Cortex of kidney (tissue), 1 donor: ENCODE data around the gene TSPOAP1.

Source experiments
- DNase-seq: peaks from one replicate; lab custom pipeline; 2025; lab: John Stamatoyannopoulos, UW

Gene TSPOAP1

DNA sequence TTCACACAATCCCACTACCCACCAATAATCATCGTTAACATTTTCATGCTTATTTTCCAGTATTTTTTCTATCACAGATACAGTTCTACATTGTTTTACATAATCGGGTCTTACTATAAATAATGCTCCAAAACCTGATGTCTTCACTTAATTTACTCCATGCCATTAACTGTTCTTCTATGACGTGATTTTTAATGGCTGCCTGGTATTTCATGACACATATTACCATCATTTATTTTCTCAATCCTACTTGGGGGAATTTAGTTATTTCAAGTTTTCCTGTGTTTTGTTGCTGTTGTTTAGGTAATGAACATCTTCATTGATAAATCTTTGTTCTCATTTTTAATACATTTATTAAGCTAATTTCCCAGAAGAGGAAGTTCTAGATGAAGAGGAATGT is 75.5 kb downstream of the TSPOAP1 start:
- DNase-seq, result no peak

DNA sequence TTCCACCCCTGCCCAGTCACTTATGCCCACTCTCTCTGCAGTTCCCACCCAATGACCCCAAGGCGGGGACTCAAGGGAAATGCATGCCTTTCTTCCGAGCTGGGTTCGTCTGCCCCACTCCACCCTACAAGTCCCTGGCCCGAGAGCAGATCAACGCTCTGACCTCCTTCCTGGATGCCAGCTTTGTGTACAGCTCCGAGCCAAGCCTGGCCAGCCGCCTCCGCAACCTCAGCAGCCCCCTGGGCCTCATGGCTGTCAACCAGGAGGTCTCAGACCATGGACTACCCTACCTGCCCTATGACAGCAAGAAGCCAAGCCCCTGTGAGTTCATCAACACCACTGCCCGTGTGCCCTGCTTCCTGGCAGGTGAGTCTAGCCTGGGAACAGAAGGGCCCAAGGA is 76.5 kb downstream of the TSPOAP1 start:
- DNase-seq, result no peak
